ENCODE measurements around the gene PRCC.
A peak's percentile ranks its signal among the peaks of the same experiment; 100 is the strongest.

PRCC gene

GRCh38 chr1:156845953-156846545 is 78.7 kb downstream of the PRCC start:
- DNase-seq: no peak

- no peak for DNase-seq
Observed at GRCh38 chr1:156846643-156847042, 79.3 kb downstream of the PRCC start.

- no peak for DNase-seq
Observed at GRCh38 chr1:156847591-156848460, 80.5 kb downstream of the PRCC start.

DNA sequence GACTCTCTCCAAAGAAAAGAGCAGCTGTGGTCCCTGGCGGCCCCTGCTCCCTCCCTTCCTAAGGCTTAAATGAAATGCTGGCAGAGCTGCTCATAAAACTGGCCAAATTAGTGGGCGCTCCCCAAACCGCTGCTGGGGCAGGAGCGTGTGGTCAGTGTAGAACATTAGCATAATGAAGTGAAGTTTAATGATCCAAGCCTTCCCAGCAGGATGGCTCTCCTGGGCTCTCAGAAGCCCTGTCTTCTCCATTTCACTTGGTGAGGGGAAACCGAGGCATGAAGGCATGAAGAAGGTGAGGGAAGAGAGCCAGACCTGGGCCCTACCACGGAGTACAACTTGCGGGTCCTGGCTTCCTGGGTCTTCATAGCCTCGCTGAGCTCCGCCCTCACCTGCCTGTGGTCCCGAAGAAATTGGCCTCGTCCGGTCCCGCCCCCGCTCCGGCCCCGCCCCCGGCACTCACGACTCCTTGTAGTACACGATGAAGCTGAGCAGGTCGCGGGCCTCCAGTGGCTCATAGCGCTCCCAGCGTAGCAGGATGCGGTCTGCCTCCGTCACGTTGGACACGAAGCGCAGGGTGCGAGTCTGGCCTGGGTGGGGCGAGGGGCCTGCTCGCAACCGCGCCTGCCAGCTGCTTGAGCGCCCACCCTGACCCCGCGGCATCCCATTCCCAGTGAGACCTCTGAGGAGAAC is 81.3 kb downstream of the PRCC start:
- DNase-seq: peak; percentile 75

GRCh38 chr1:156849151-156849496 is 81.8 kb downstream of the PRCC start:
- no peak for DNase-seq
